ENCODE results near the gene KRTAP10-3.

DNA sequence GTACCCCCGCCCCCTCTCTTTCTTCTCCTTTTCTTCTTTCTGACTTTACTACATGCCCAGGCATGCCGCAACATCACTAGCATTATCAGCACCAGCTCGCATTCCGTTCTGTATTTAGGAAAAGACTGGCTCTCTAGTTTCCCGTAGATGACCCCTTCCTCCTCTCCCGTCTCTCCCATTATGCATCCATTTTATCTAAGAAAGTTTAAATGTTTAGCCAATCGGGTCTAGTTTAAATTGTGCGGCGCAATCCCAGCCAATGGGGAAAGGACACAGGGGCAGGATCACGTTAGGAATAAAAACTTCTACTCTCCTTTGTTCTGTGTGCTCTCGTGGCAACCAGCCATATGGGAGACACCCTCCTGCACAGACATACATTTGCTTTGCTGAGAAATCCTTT is 39.5 kb upstream of the KRTAP10-3 start:
- TF ChIP-seq POLR2A (IDR thresholded peaks at IDR 0.05; ENCODE audit: low read depth, low read length) (no peak), CTCF (IDR thresholded peaks at IDR 0.05; ENCODE audit: extremely low read depth in 1 of 2, insufficient read depth in 1 of 2, low read depth in 1 of 2, low read length in 2 of 2) (no peak), EZH2 (IDR thresholded peaks at IDR 0.05; ENCODE audit: borderline replicate concordance, low read depth, low read length, severe bottlenecking) (no peak)
